SU-DHL-6 (cell line): ENCODE results near the gene GAPDH.
"Not testable (repeated sequence)": the region's sequence is repeated elsewhere in the genome, so short reads cannot be mapped to it uniquely, and the experiment has no call there.

ENCODE experiments used
- H2AFZ ChIP-seq: fragments of 200-600 bp; sonication (generic); 2 replicates; pipeline ENCODE4 v1.6.1; 2014; ENCODE audit warnings: low read depth, mild to moderate bottlenecking, moderate library complexity, mixed read lengths, antibody characterized with exemption, low read length; ENCODE audit not compliant: severe bottlenecking
- H3F3A ChIP-seq: fragments of 200-600 bp; shearing (Covaris generic); 2 replicates; pipeline ENCODE4 v1.6.0; 2016; ENCODE audit warnings: antibody characterized with exemption, mild to moderate bottlenecking; ENCODE audit not compliant: insufficient read depth
- H3K27ac ChIP-seq: fragments of 200-600 bp; sonication (generic); 2 replicates; pipeline ENCODE4 v1.5.1; 2016; ENCODE audit warnings: low read depth, mild to moderate bottlenecking, low read length, moderate library complexity, mixed read lengths
- H3K27me3 ChIP-seq: fragments of 200-600 bp; sonication (generic), shearing (Covaris generic); 2 replicates; pipeline ENCODE4 v1.6.0; 2014; ENCODE audit warnings: mild to moderate bottlenecking, low read length
- H3K36me3 ChIP-seq: fragments of 200-600 bp; sonication (generic); 2 replicates; pipeline ENCODE4 v1.6.1; 2014; ENCODE audit warnings: mild to moderate bottlenecking, low read length, mixed read lengths
- H3K4me2 ChIP-seq: fragments of 300-600, 200-600 bp; shearing (Covaris generic), sonication (generic); 2 replicates; pipeline ENCODE4 v1.6.0; 2014; ENCODE audit warnings: low read length, low read depth, mild to moderate bottlenecking; ENCODE audit not compliant: poor library complexity, severe bottlenecking
- H3K4me3 ChIP-seq: fragments of 200-600 bp; sonication (generic); 2 replicates; pipeline ENCODE4 v1.5.1; 2014; ENCODE audit warnings: antibody characterized with exemption, low read length, mild to moderate bottlenecking, mixed read lengths; ENCODE audit not compliant: insufficient read depth, poor library complexity, severe bottlenecking
- H3K79me2 ChIP-seq: fragments of 200-600 bp; sonication (generic); 2 replicates; pipeline ENCODE4 v1.6.1; 2014; ENCODE audit warnings: mild to moderate bottlenecking, low read length, moderate library complexity; ENCODE audit not compliant: insufficient read depth
- H3K9ac ChIP-seq: fragments of 200-600 bp; sonication (generic); 2 replicates; pipeline ENCODE4 v1.7.0; 2014; ENCODE audit warnings: mild to moderate bottlenecking, low read length
- H3K9me2 ChIP-seq: fragments of 200-600 bp; sonication (generic); replicated peaks from 2 replicates; pipeline ENCODE4 v1.6.1; 2014; ENCODE audit warnings: low read length; ENCODE audit not compliant: insufficient read depth
- H3K9me3 ChIP-seq: fragments of 200-600 bp; sonication (generic); 2 replicates; pipeline ENCODE4 v1.6.1; 2014; ENCODE audit warnings: low read length, mixed read lengths; ENCODE audit not compliant: insufficient read depth
- H4K20me1 ChIP-seq: fragments of 200-600 bp; sonication (generic); 2 replicates; pipeline ENCODE4 v1.6.1; 2014; ENCODE audit warnings: low read depth, mild to moderate bottlenecking, antibody characterized with exemption, low read length, moderate library complexity, mixed read lengths
- EZH2phosphoT487 ChIP-seq: fragments of 200-600 bp; sonication (generic), shearing (Covaris generic); conservative IDR thresholded peaks from 2 replicates; pipeline ENCODE4 v1.6.1; 2018; ENCODE audit warnings: mild to moderate bottlenecking, antibody characterized with exemption, low read length, moderate library complexity, mixed read lengths
- TF ChIP-seq, protein P1 (sequence below): fragments of 200-600 bp; sonication (generic); IDR thresholded peaks from one replicate; pipeline ENCODE4 v1.5.1; 2017; ENCODE audit warnings: antibody characterized with exemption, mild to moderate bottlenecking, low read length, moderate library complexity; ENCODE audit not compliant: insufficient read depth, poor library complexity, severe bottlenecking

GAPDH gene

GRCh38 chr12:6533923-6534694 is at the start of gene GAPDH:
Gene GAPDH (plus strand): TSS chr12:6534517. CDS start chr12:6534833, 316 bp downstream.
- Histone ChIP-seq H3K27me3 (no peaks in the 10 kb centered on the region), H3K79me2 (peaks cover 31% of the 10 kb centered on the region), H2AFZ (peak within 1 kb of the TSS; percentile 73), H3K27ac (peak within 1 kb of the TSS; percentile 93), H3K4me3 (peak within 1 kb of the TSS; percentile 73), H3K9me3 (no peaks in the 10 kb centered on the region), H3K4me2 (peak within 1 kb of the TSS; percentile 78), H3F3A (peaks cover 78% of the 10 kb centered on the region), H3K36me3 (peaks cover 36% of the 10 kb centered on the region), H3K9me2 (no peaks in the 10 kb centered on the region), H3K9ac (peak within 1 kb of the TSS; percentile 98), H4K20me1 (peaks cover 9% of the 10 kb centered on the region)
- TF ChIP-seq EZH2phosphoT487: no peak
- TF ChIP-seq, protein P1, sequence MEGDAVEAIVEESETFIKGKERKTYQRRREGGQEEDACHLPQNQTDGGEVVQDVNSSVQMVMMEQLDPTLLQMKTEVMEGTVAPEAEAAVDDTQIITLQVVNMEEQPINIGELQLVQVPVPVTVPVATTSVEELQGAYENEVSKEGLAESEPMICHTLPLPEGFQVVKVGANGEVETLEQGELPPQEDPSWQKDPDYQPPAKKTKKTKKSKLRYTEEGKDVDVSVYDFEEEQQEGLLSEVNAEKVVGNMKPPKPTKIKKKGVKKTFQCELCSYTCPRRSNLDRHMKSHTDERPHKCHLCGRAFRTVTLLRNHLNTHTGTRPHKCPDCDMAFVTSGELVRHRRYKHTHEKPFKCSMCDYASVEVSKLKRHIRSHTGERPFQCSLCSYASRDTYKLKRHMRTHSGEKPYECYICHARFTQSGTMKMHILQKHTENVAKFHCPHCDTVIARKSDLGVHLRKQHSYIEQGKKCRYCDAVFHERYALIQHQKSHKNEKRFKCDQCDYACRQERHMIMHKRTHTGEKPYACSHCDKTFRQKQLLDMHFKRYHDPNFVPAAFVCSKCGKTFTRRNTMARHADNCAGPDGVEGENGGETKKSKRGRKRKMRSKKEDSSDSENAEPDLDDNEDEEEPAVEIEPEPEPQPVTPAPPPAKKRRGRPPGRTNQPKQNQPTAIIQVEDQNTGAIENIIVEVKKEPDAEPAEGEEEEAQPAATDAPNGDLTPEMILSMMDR: no peak

- Histone ChIP-seq H3K27me3 (no peaks in the 10 kb centered on the region), H3K9me3 (no peaks in the 10 kb centered on the region), H2AFZ (no peak overlapping the region), H3K4me2 (no peak overlapping the region), H3K27ac (no peak overlapping the region), H3K4me3 (no peak overlapping the region), H3F3A (peaks cover 15% of the 10 kb centered on the region), H4K20me1 (no peaks in the 10 kb centered on the region), H3K36me3 (peaks cover 6% of the 10 kb centered on the region), H3K9ac (no peak overlapping the region), H3K9me2 (no peaks in the 10 kb centered on the region), H3K79me2 (peaks cover 14% of the 10 kb centered on the region)
- TF ChIP-seq EZH2phosphoT487: no peak
- TF ChIP-seq, protein P1: no peak
These were observed 46.1 kb upstream of the GAPDH start for GRCh38 chr12:6488240-6488639.

DNA sequence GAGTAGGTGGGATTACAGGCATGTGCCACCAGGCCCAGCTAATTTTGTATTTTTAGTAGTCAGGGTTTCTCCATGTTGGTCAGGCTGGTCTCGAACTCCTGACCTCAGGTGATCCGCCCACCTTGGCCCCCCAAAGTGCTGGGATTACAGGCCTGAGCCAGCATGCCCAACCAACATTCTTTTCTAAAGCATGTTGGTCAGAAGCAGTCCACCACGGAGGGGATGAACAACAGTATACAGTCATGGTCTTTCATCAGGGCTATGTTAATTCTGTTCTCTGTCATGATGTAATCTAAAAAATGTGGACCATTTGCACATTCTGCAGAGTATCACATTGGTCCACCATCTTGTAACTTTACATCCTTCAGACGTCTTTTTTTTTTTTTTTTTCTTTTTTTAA is 44.9 kb upstream of the GAPDH start:
- no peak overlapping the region for H3K9ac ChIP-seq
- peaks cover 6% of the 10 kb centered on the region for H3K36me3 ChIP-seq
- no peak overlapping the region for H2AFZ ChIP-seq
- no peaks in the 10 kb centered on the region for H3K9me2 ChIP-seq
- peaks cover 17% of the 10 kb centered on the region for H3F3A ChIP-seq
- no peak overlapping the region for H3K4me2 ChIP-seq
- no peaks in the 10 kb centered on the region for H4K20me1 ChIP-seq
- H3K27ac ChIP-seq: no peak overlapping the region
- no peaks in the 10 kb centered on the region for H3K27me3 ChIP-seq
- no peaks in the 10 kb centered on the region for H3K9me3 ChIP-seq
- H3K4me3 ChIP-seq: no peak overlapping the region
- TF ChIP-seq, protein P1: no peak
- no peak for TF ChIP-seq EZH2phosphoT487
- H3K79me2 ChIP-seq: peaks cover 16% of the 10 kb centered on the region

- H4K20me1 ChIP-seq, H3K4me3 ChIP-seq, H3K36me3 ChIP-seq, H3K9me3 ChIP-seq, H3K27ac ChIP-seq, H3K27me3 ChIP-seq, H3K9ac ChIP-seq, H2AFZ ChIP-seq, H3K9me2 ChIP-seq, H3K4me2 ChIP-seq: not testable (repeated sequence)
- H3F3A ChIP-seq: peaks cover 16% of the 10 kb centered on the region
- H3K79me2 ChIP-seq: peaks cover 28% of the 10 kb centered on the region
These were observed 43.6 kb upstream of the GAPDH start for GRCh38 chr12:6490673-6491072.
